H54 (cell line): ENCODE measurements around the gene MRPL58.
"Not testable (repeated sequence)": the region's sequence is repeated elsewhere in the genome, so short reads cannot be mapped to it uniquely, and the experiment has no call there.

Experiments
- DNase-seq: peaks from one replicate; pipeline ENCODE4 v3.0.0; 2011; ENCODE audit warnings: low spot score, mixed read lengths; ENCODE audit not compliant: insufficient read length
- FAIRE-seq: peaks from 3 replicates; lab custom pipeline; 2011; peaks lifted over from hg19 to GRCh38; lab: Jason Lieb, UNC
- POLR2A ChIP-seq: IDR thresholded peaks from 2 replicates; pipeline ENCODE4 v1.6.1; 2011; ENCODE audit warnings: low read depth, mild to moderate bottlenecking, low read length

The MRPL58 gene

GRCh38 chr17:75012346-75013091 lies at the start of gene MRPL58:
Gene MRPL58, plus strand, starts transcription at chr17:75012670. Its CDS starts 17 bp downstream, at chr17:75012687.
- DNase-seq (peak; percentile 92), FAIRE-seq (no peak)
- TF ChIP-seq POLR2A: peak; percentile 79

- FAIRE-seq (no peak), DNase-seq (no peak)
- no peak for TF ChIP-seq POLR2A
These were observed 48.8 kb upstream of the MRPL58 start for GRCh38 chr17:74963656-74964055.

- FAIRE-seq (no peak), DNase-seq (no peak)
- no peak for TF ChIP-seq POLR2A
These were observed 48.2 kb upstream of the MRPL58 start for GRCh38 chr17:74964246-74964761.

- DNase-seq (no peak), FAIRE-seq (no peak)
These were observed 47.4 kb upstream of the MRPL58 start for GRCh38 chr17:74964988-74965622.

GRCh38 chr17:74968361-74968780 lies 44.1 kb upstream of the MRPL58 start:
- DNase-seq: no peak
- TF ChIP-seq POLR2A: no peak
- FAIRE-seq: no peak

More at GRCh38 chr17:74964988-74965622, 47.4 kb upstream of the MRPL58 start:
- no peak for TF ChIP-seq POLR2A

- not testable (repeated sequence) for DNase-seq, FAIRE-seq
These were observed 43.0 kb upstream of the MRPL58 start for GRCh38 chr17:74969501-74969900.

GRCh38 chr17:74970395-74970794 lies 42.1 kb upstream of the MRPL58 start:
- no peak for FAIRE-seq
- TF ChIP-seq POLR2A: no peak
- DNase-seq: no peak

GRCh38 chr17:74971069-74971841 lies 41.2 kb upstream of the MRPL58 start:
- FAIRE-seq (no peak), DNase-seq (no peak)
- TF ChIP-seq POLR2A: no peak

GRCh38 chr17:74971842-74972106 lies 40.7 kb upstream of the MRPL58 start:
- no peak for FAIRE-seq
- DNase-seq: no peak

GRCh38 chr17:74972107-74972972 lies 40.1 kb upstream of the MRPL58 start, which contains the start of gene HID1:
Gene HID1, minus strand, starts transcription at chr17:74972759. Its CDS starts 103 bp downstream, at chr17:74972656.
- no peak for FAIRE-seq
- DNase-seq: no peak

More at GRCh38 chr17:74971842-74972106, 40.7 kb upstream of the MRPL58 start:
- no peak for TF ChIP-seq POLR2A

GRCh38 chr17:74972973-74973328 lies 39.5 kb upstream of the MRPL58 start:
- FAIRE-seq (no peak), DNase-seq (no peak)
- no peak for TF ChIP-seq POLR2A

More at GRCh38 chr17:74972107-74972972, 40.1 kb upstream of the MRPL58 start, which contains the start of gene HID1:
- TF ChIP-seq POLR2A: no peak

GRCh38 chr17:74975943-74976342 lies 36.5 kb upstream of the MRPL58 start:
- FAIRE-seq (no peak), DNase-seq (no peak)
- TF ChIP-seq POLR2A: no peak

GRCh38 chr17:74977802-74978201 lies 34.7 kb upstream of the MRPL58 start:
- no peak for TF ChIP-seq POLR2A
- DNase-seq: no peak
- no peak for FAIRE-seq
